HUES64 (cell line): ENCODE results near the gene CTDSP2.

ENCODE experiments used
- H3K27ac ChIP-seq: 2 replicates; pipeline ENCODE4 v1.7.0; 2013; ENCODE audit warnings: low read depth, low read length, inconsistent platforms
- H3K27me3 ChIP-seq: 2 replicates; pipeline ENCODE4 v1.6.1; 2013; ENCODE audit warnings: mild to moderate bottlenecking, low read length; ENCODE audit not compliant: insufficient read depth
- H3K36me3 ChIP-seq: 2 replicates; pipeline ENCODE4 v1.6.1; 2013; ENCODE audit warnings: mild to moderate bottlenecking, low read length; ENCODE audit not compliant: insufficient read depth
- H3K4me1 ChIP-seq: 2 replicates; pipeline ENCODE4 v1.6.1; 2013; ENCODE audit warnings: mild to moderate bottlenecking, low read length, moderate library complexity; ENCODE audit not compliant: insufficient read depth
- H3K4me3 ChIP-seq: 2 replicates; pipeline ENCODE4 v1.5.1; 2013; ENCODE audit warnings: mild to moderate bottlenecking, low read length, moderate library complexity
- H3K9ac ChIP-seq: 2 replicates; pipeline ENCODE4 v1.6.1; 2013; ENCODE audit warnings: mild to moderate bottlenecking, low read depth, low read length
- H3K9me3 ChIP-seq: 2 replicates; pipeline ENCODE4 v1.6.1; 2013; ENCODE audit warnings: low read depth, low read length; ENCODE audit not compliant: insufficient read depth
- WGBS: fragments of 150-250, 120-280 bp; methylation state at CpG from one replicate; pipeline ENCODE4 v1.1.7; 2013; ENCODE audit warnings: missing lambda C conversion rate; 5-methylcytosine and 5-hydroxymethylcytosine counted together

CTDSP2 gene

DNA sequence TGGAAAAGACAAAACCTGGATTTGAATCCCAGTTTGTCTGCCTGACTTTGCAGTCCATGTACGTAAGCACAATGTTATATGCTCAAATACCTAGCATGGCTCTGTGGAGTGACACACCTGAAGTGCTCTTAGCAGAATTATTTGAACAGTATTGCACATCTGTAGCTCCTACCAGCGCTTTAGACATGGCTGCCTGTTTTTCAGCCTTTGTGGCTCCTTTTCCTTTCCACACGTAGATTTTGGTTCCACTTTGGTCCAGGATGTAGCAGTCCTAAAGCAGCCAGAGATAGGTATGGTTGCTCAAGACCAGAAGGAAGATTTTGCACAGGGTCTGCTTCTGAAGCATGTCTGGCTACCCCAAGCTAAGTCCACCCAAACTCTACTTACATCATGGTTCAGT, 37.1 kb downstream of the CTDSP2 start:
- no peaks in the 10 kb centered on the region for H3K9me3 ChIP-seq
- no peaks in the 10 kb centered on the region for H3K4me1 ChIP-seq
- H3K27me3 ChIP-seq: no peaks in the 10 kb centered on the region
- H3K27ac ChIP-seq: no peak overlapping the region
- 96% methylated on average over 3 of the region's 3 CpGs for WGBS
- H3K4me3 ChIP-seq: no peak overlapping the region
- no peak overlapping the region for H3K9ac ChIP-seq
- peaks cover 3% of the 10 kb centered on the region; the same call in 1 of the 2 replicates for H3K36me3 ChIP-seq

DNA sequence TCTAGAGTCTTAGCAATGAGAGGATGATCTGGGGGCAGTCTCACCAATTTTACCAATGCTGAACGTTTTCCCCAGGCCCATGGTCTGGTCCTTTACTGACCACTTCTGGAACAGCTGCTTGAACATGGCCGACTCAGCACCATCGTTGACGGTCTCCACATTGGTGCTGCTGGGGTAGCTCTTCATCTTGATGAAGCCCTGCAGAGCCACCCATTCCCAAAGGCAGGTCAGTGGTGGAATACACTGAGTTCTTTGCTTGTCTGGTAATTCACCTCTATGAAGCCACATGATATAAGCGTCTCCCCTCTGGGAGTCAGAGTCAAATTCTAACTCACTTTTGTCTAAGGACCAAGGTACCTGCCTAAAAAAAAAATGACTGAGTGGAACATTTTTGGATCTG, 38.2 kb downstream of the CTDSP2 start:
- Histone ChIP-seq H3K4me1 (no peaks in the 10 kb centered on the region), H3K36me3 (peaks cover 3% of the 10 kb centered on the region; the same call in 1 of the 2 replicates), H3K9me3 (no peaks in the 10 kb centered on the region), H3K27ac (no peak overlapping the region), H3K27me3 (no peaks in the 10 kb centered on the region), H3K4me3 (no peak overlapping the region), H3K9ac (no peak overlapping the region)
- 89% methylated on average over 5 of the region's 5 CpGs for WGBS

DNA sequence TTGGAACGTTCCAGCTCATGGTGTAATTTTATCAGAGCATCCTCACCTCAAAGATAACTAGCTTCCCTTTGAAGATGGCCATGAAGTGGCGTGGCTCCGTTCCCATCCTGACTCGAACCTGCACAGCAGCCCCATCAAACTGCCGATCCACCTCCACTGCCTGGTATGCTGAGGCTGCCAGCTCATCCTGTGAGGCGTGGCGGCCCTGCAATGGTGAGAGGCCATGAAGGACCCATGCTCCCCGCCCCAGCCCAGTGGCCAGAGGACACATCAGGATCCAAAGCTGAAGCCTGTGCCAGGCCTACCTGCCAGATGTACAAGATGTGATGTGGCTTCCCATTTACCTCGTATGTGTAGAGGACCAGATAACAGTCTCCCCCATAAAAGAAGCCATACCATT, 39.2 kb downstream of the CTDSP2 start:
- 94% methylated on average over 9 of the region's 9 CpGs for WGBS
- no peak overlapping the region for H3K9ac ChIP-seq
- H3K4me1 ChIP-seq: no peaks in the 10 kb centered on the region
- peaks cover 3% of the 10 kb centered on the region; the same call in 1 of the 2 replicates for H3K36me3 ChIP-seq
- no peak overlapping the region for H3K4me3 ChIP-seq
- no peak overlapping the region for H3K27ac ChIP-seq
- H3K27me3 ChIP-seq: no peaks in the 10 kb centered on the region
- H3K9me3 ChIP-seq: no peaks in the 10 kb centered on the region

DNA sequence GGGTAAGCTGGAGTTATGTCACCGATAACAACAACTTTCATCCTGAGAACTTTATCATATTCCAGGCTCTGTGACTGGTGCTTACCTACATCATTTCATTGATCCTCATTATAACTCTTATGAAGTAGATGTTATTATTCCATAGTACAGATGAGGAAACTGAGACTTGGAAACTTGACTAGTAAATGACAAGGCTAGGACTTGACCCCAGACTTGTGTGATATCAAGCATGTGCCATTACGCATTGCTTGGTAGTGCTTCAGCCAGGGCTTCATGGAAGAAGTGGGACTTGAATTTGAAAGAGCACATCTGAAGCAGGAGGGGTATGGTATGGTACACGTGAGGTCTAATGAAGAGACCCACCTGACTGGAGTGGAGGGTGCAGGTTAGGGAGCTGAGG, 39.9 kb downstream of the CTDSP2 start:
- H3K27ac ChIP-seq: no peak overlapping the region
- H3K27me3 ChIP-seq: no peaks in the 10 kb centered on the region
- H3K36me3 ChIP-seq: peaks cover 3% of the 10 kb centered on the region; the same call in 1 of the 2 replicates
- H3K9me3 ChIP-seq: no peaks in the 10 kb centered on the region
- H3K4me1 ChIP-seq: no peaks in the 10 kb centered on the region
- H3K9ac ChIP-seq: no peak overlapping the region
- WGBS: 90% methylated on average over 2 of the region's 3 CpGs
- no peak overlapping the region for H3K4me3 ChIP-seq

DNA sequence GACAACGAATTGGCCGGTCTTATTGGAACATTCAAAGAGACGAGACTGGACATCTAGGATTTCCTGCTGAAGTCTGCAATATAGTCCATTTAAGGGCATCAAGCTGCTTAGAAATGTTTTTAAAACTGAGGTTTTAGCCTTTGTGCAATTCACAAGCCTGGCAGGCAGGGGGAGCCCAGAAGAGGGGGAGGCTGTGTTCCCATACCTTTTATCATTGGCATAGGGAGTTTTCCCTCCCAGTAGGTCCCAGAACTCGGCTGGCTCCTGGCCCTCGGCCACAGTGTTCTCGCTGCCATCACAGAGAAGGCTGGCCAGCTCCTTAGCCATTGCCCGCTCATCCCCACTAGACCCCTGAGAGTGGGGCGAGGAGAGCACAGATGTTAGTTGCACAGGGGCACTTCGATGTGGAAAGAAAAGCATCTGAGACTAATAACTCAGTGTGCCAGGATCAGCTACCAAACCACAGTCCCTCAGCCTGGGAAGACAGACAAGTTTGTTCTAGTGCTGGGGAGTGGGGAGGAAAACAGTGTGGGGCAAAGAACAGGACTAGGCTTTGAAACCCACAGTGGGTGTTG, 43.1 kb downstream of the CTDSP2 start:
- H3K4me3 ChIP-seq: no peak overlapping the region
- no peak overlapping the region for H3K9ac ChIP-seq
- peaks cover 3% of the 10 kb centered on the region; the same call in 1 of the 2 replicates for H3K36me3 ChIP-seq
- H3K9me3 ChIP-seq: no peaks in the 10 kb centered on the region
- no peak overlapping the region for H3K27ac ChIP-seq
- no peaks in the 10 kb centered on the region for H3K27me3 ChIP-seq
- WGBS: 71% methylated on average over 9 of the region's 9 CpGs
- H3K4me1 ChIP-seq: no peaks in the 10 kb centered on the region

DNA sequence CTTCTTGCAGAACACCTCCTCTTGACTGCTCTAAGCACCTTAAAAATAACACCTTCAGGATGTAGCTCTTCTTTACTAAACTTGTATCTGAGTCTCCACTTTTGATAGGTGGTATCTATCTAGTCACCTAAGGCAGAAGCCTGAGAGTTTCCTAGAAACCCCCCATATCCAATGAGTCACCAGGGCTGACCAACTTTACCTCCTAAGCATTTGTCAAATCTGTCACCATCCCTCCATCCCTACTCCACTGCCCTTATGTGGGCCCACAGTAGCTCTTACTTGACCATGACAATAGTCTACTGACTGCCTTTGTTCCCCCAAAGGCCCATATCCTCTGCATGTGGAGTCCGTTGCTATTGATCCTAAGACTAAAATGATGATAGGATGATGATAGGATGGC, 43.9 kb downstream of the CTDSP2 start:
- Histone ChIP-seq H3K4me1 (no peaks in the 10 kb centered on the region), H3K9ac (no peak overlapping the region), H3K9me3 (no peaks in the 10 kb centered on the region), H3K36me3 (peaks cover 4% of the 10 kb centered on the region; the same call in 1 of the 2 replicates), H3K27me3 (no peaks in the 10 kb centered on the region), H3K27ac (no peak overlapping the region), H3K4me3 (no peak overlapping the region)
- 73% methylated on average over 1 of the region's 1 CpG for WGBS

DNA sequence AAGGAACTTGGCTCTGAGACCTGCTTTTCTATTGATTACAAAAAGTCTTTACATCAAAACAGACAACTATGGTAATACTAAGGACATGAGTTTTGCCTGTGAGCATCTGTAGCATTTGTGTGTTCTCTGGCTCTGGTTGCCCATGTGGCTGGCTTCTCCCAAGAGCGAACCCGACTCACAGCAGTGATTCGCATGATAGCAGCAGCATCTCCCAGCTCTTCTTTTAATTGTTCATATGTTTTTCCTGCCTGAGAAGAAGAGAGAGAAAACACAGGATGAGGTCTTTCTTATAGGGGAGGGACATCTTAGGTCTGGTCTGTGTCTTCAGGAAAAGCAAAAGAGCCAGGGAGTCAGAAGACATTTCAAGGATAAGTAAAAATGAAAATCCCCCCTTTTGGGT, 45.6 kb downstream of the CTDSP2 start:
- no peaks in the 10 kb centered on the region for H3K9me3 ChIP-seq
- H3K4me1 ChIP-seq: no peaks in the 10 kb centered on the region
- H3K4me3 ChIP-seq: no peak overlapping the region
- no peak overlapping the region for H3K9ac ChIP-seq
- H3K27me3 ChIP-seq: no peaks in the 10 kb centered on the region
- peaks cover 20% of the 10 kb centered on the region for H3K36me3 ChIP-seq
- H3K27ac ChIP-seq: no peak overlapping the region
- 95% methylated on average over 3 of the region's 3 CpGs for WGBS

DNA sequence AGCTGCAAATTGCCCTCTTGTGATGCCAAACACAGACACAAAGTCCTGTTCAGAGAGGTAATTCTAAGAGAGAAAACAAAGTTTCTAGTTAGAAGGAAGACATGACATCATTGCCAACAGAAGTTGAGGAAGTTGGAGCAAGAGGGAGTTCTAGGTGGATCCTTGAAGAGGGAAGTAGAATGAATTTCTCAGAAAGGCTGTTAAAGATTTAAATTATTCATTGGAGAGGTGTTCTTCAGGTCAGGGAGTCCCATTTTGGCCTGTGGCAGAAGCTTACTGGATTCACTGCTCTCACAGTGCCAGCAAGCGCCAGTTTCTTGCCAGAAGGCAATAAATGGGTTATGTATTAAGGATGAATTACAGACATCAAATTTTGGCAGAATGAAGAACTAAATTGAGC, 48.6 kb downstream of the CTDSP2 start:
- no peak overlapping the region for H3K9ac ChIP-seq
- H3K4me1 ChIP-seq: no peaks in the 10 kb centered on the region
- no peak overlapping the region for H3K4me3 ChIP-seq
- peaks cover 44% of the 10 kb centered on the region for H3K36me3 ChIP-seq
- H3K27me3 ChIP-seq: no peaks in the 10 kb centered on the region
- WGBS: 98% methylated on average over 1 of the region's 1 CpG
- H3K9me3 ChIP-seq: no peaks in the 10 kb centered on the region
- no peak overlapping the region for H3K27ac ChIP-seq

DNA sequence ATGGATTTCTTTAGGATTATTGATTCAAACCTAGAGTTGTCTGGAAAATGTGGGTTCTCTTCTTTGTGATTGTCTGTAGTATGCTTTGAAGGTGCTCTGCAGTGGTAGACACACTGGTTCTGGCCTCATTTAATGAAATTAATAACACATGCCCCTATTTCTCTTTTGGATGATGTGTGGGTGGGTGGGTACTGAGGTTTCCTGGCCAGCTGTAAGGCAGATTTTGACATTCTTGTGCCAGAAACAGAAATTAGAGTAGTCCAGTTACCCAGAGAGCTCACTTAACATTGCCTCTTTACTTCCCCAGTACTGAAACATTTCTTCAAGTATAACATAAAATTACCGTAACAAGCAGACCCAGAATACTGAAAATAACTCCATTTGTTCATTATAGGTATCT, 49.5 kb downstream of the CTDSP2 start:
- H3K4me1 ChIP-seq: no peaks in the 10 kb centered on the region

DNA sequence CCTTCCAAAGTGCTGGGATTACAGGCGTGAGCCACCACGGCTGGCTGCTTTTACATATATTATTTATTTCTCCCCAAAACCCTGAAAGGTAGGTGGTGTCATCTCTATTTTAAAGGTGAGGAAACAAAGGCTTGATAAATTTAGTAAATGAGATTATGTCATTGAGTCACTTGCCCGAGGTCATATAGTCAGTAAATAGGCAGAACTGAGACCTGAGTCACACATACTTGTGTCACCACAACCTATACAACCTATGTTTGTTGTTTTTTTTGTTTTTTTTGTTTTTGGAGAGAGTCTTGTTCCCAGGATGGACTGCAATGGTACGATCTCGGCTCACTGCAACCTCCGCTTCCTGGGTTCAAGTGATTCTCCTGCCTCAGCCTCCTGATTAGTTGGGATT, 51.2 kb downstream of the CTDSP2 start:
- Histone ChIP-seq H3K27me3 (no peaks in the 10 kb centered on the region), H3K9me3 (no peaks in the 10 kb centered on the region), H3K36me3 (peaks cover 63% of the 10 kb centered on the region), H3K27ac (no peak overlapping the region), H3K9ac (no peak overlapping the region), H3K4me1 (no peaks in the 10 kb centered on the region), H3K4me3 (no peak overlapping the region)
- 97% methylated on average over 4 of the region's 6 CpGs for WGBS

More for the DNA sequence above, 49.5 kb downstream of the CTDSP2 start:
- Histone ChIP-seq H3K27ac (no peak overlapping the region), H3K36me3 (peaks cover 54% of the 10 kb centered on the region), H3K9me3 (no peaks in the 10 kb centered on the region), H3K4me3 (no peak overlapping the region), H3K9ac (no peak overlapping the region), H3K27me3 (no peaks in the 10 kb centered on the region)
- 100% methylated on average over 1 of the region's 1 CpG for WGBS

DNA sequence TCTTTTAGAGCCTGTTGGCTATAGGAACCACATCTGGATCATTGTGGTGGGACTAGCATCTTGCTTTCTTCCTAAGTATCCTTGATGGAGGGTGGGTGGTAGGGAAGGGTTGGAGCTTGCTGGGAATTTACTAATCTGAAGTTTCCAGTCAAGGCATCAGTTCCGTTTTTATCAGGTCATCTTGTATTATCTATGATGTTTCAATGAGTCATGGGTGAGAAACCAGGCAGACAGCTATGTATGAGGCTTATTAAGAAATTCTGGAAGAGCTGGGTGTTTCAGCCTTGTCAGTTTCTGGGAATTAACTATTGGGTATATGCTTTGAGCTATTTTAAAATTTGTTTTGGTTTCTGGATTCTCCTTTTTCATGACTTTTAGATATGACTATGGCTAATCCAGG, 52.6 kb downstream of the CTDSP2 start:
- Histone ChIP-seq H3K9ac (no peak overlapping the region), H3K27ac (no peak overlapping the region), H3K27me3 (no peaks in the 10 kb centered on the region), H3K4me3 (no peak overlapping the region), H3K36me3 (peaks cover 75% of the 10 kb centered on the region), H3K4me1 (no peaks in the 10 kb centered on the region), H3K9me3 (no peaks in the 10 kb centered on the region)
- WGBS: 88% methylated on average over 1 of the region's 1 CpG

DNA sequence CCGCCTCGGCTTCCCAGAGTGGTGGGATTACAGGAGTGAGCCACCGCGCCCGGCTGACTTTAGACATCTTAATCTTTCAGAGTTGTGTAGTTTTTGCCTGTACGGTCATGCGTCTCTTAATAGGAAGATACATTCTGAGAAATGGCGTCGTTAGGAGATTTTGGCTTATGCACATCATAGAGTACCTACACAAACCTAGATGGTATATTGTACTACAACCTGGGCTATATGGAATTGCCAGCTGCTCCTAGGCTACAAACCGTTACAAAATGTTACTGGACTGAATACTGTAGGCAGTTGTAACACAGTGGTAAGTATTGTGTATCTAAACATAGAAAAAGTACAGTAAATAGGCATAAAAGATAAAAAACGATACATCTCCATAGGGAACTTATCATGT, 62.7 kb downstream of the CTDSP2 start:
- Histone ChIP-seq H3K9ac (no peak overlapping the region), H3K4me1 (no peaks in the 10 kb centered on the region), H3K36me3 (peaks cover 45% of the 10 kb centered on the region), H3K27me3 (no peaks in the 10 kb centered on the region), H3K27ac (no peak overlapping the region), H3K9me3 (no peaks in the 10 kb centered on the region), H3K4me3 (0 out of 2 replicates have a peak overlapping the region, but pooled peaks have one; percentile 21)
- WGBS: 97% methylated on average over 11 of the region's 11 CpGs
